Endodermal cell (in vitro differentiated cells): ENCODE measurements around the gene ZC3H15. TPM values are rescaled to one million over a fixed set of nuclear protein-coding genes. Genes with fewer than 3 reads are reported as not detected.

Experiments used
- DNase-seq: peaks from one replicate; pipeline ENCODE4 v3.0.0-alpha.2; 2017
- H3K27ac ChIP-seq: 2 replicates; pipeline ENCODE4 v1.5.1; 2013; ENCODE audit warnings: mild to moderate bottlenecking, low read depth, low read length, moderate library complexity
- H3K27me3 ChIP-seq: 2 replicates; pipeline ENCODE4 v1.6.1; 2013; ENCODE audit warnings: mild to moderate bottlenecking, low read length, moderate library complexity; ENCODE audit not compliant: insufficient read depth, control insufficient read depth, poor library complexity, severe bottlenecking
- H3K36me3 ChIP-seq: 2 replicates; pipeline ENCODE4 v1.7.0; 2013; ENCODE audit warnings: mild to moderate bottlenecking, low read length, moderate library complexity; ENCODE audit not compliant: control insufficient read depth, insufficient read depth
- H3K4me1 ChIP-seq: one replicate; pipeline ENCODE4 v1.7.0; 2013; ENCODE audit warnings: low read length; ENCODE audit not compliant: control insufficient read depth, insufficient read depth
- H3K4me3 ChIP-seq: 2 replicates; pipeline ENCODE4 v1.5.1; 2013; ENCODE audit warnings: mild to moderate bottlenecking, low read length, moderate library complexity
- H3K9ac ChIP-seq: 2 replicates; pipeline ENCODE4 v1.6.1; 2013; ENCODE audit warnings: mild to moderate bottlenecking, low read length, moderate library complexity; ENCODE audit not compliant: poor library complexity, severe bottlenecking; ENCODE audit errors: extremely low read depth
- H3K9me3 ChIP-seq: 2 replicates; pipeline ENCODE4 v1.6.1; 2013; ENCODE audit warnings: mild to moderate bottlenecking, low read length, moderate library complexity; ENCODE audit not compliant: control insufficient read depth
- H3K27ac Mint-ChIP-seq: 2 replicates; pipeline ENCODE4 v1.8.0; 2020; ENCODE audit warnings: mixed read lengths
- H3K27me3 Mint-ChIP-seq: 2 replicates; pipeline ENCODE4 v1.8.0; 2021; ENCODE audit warnings: mild to moderate bottlenecking, mixed read lengths; ENCODE audit not compliant: insufficient read depth
- H3K36me3 Mint-ChIP-seq: 2 replicates; pipeline ENCODE4 v1.8.0; 2020; ENCODE audit warnings: low read depth, mixed read lengths
- H3K4me1 Mint-ChIP-seq: 2 replicates; pipeline ENCODE4 v1.8.0; 2020; ENCODE audit warnings: mixed read lengths
- H3K4me3 Mint-ChIP-seq: 2 replicates; pipeline ENCODE4 v1.8.0; 2020; ENCODE audit warnings: mild to moderate bottlenecking, moderate library complexity, mixed read lengths
- H3K9me3 Mint-ChIP-seq: 2 replicates; pipeline ENCODE4 v1.8.0; 2020; ENCODE audit warnings: mild to moderate bottlenecking, mixed read lengths
- WGBS, 2 experiments: methylation state at CpG; one replicate each; pipeline versions ENCODE4 v1.1.5 to v1.1.7; 2013; ENCODE audit warnings: missing lambda C conversion rate in 2 of 2, mixed read lengths in 1 of 2; ENCODE audit not compliant: insufficient coverage in 1 of 2, insufficient read length in 1 of 2; 5-methylcytosine and 5-hydroxymethylcytosine counted together
- total RNA-seq, 2 donors: library from RNA; stranded (reverse); fragmentation: NEBNext Ultra II Directional in 1 of 2; extraction: Animal tissue kit (Norgen Biotek cat#: 25700) in 1 of 2; gene quantifications; 2 replicates in 1 of 2; 3 replicates in 1 of 2; pipeline ENCODE4 v1.2.1, GENCODE V29; 2021
- TF ChIP-seq, protein P1 (sequence below): fragments of 200-600 bp; sonication (generic); conservative IDR thresholded peaks from 2 replicates; pipeline ENCODE4 v1.5.0; 2021; ENCODE audit warnings: antibody characterized with exemption, mild to moderate bottlenecking

Gene ZC3H15
- total RNA-seq, 2 donors from 2014 or later, result 54.6 to 59.3 TPM

DNA sequence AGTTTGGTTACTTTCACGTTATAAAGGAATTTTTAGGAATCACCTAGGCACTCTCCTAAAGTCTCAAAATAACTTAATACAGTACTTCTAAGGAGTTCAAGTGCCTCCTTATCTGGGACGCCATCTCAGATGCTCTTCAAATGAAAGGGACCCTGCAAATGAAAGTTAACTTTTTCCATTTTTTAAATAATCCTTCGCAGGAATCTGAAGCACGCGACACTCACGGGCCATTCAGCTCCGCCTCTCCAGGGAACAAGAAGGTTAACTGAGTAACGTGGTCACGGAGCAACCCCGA, 537 bp upstream of the ZC3H15 start:
- Histone ChIP-seq H3K27ac (peak overlapping the region; percentile 87), H3K4me3 (peak overlapping the region; percentile 93), H3K27me3 (no peaks in the 10 kb centered on the region), H3K4me1 (peaks cover 5% of the 10 kb centered on the region), H3K9ac (peak overlapping the region; percentile 92), H3K9me3 (no peaks in the 10 kb centered on the region), H3K36me3 (peaks cover 12% of the 10 kb centered on the region)
- 2 to 3% methylated on average over 7 to 10 of the region's 10 CpGs for WGBS, 2 experiments
- Mint-ChIP-seq H3K4me3 (peak overlapping the region; percentile 97), H3K27ac (peak overlapping the region; percentile 99), H3K27me3 (no peaks in the 10 kb centered on the region), H3K4me1 (peaks cover 19% of the 10 kb centered on the region), H3K9me3 (no peaks in the 10 kb centered on the region), H3K36me3 (peaks cover 2% of the 10 kb centered on the region)
- DNase-seq, result no peak
- TF ChIP-seq, protein P1, sequence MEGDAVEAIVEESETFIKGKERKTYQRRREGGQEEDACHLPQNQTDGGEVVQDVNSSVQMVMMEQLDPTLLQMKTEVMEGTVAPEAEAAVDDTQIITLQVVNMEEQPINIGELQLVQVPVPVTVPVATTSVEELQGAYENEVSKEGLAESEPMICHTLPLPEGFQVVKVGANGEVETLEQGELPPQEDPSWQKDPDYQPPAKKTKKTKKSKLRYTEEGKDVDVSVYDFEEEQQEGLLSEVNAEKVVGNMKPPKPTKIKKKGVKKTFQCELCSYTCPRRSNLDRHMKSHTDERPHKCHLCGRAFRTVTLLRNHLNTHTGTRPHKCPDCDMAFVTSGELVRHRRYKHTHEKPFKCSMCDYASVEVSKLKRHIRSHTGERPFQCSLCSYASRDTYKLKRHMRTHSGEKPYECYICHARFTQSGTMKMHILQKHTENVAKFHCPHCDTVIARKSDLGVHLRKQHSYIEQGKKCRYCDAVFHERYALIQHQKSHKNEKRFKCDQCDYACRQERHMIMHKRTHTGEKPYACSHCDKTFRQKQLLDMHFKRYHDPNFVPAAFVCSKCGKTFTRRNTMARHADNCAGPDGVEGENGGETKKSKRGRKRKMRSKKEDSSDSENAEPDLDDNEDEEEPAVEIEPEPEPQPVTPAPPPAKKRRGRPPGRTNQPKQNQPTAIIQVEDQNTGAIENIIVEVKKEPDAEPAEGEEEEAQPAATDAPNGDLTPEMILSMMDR, result no peak

DNA sequence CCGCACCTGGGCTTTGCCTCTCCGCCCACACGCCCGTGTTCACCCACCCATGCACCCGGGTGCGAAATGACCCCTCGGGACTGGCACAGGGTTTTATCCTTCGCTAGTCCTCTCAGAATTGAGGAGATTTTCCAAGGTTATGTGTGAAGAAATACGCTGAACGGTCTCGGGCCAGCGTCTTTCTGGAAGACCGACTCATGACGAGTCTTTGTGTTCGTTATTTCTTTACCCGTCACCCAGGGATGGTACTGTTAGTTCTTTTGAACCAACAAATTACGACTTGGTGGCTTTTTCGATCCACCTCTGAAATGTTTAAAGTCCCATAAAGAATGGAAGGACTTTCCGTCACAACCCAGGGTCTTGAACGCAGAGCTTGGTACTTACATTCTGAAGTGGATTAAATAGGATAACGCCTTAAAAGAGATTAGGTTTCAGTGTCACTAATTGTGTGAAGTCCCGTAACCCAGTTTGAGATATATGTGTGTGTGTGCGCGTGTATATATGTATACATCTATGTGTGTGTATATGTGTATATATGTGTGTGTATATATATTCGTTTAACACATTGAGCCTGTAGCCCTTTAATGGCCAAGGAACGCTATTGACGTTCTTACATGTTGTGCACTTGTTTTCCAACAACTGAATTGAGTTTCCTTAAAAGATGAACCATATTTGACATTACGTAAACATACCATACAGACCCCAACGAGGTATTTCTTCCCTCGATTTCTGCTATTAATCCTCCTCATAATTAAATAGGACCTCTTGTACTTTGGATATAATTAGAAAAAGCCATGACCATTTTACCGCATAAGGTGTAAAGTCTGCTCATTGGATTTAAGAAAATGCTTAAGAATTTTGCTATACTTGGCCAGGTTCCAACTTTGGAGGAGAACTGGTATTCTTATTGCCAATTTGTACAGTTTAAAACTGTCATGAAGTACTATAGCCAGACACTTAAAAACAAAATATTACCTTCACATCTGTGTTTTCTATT, 889 bp downstream of the ZC3H15 start:
- Histone ChIP-seq H3K36me3 (peaks cover 12% of the 10 kb centered on the region), H3K27me3 (no peaks in the 10 kb centered on the region), H3K4me1 (peaks cover 8% of the 10 kb centered on the region), H3K9me3 (no peaks in the 10 kb centered on the region), H3K4me3 (peak overlapping the region; percentile 93), H3K27ac (peak overlapping the region; percentile 95), H3K9ac (peak overlapping the region; percentile 92)
- H3K9me3 Mint-ChIP-seq, result no peaks in the 10 kb centered on the region
- peaks cover 2% of the 10 kb centered on the region for H3K36me3 Mint-ChIP-seq
- H3K4me1 Mint-ChIP-seq, result peaks cover 31% of the 10 kb centered on the region
- no peak for DNase-seq
- H3K27me3 Mint-ChIP-seq, result no peaks in the 10 kb centered on the region
- 3% methylated on average over 14 to 31 of the region's 31 CpGs for WGBS, 2 experiments
- H3K27ac Mint-ChIP-seq, result peak overlapping the region; percentile 99
- peak overlapping the region; percentile 97 for H3K4me3 Mint-ChIP-seq
- TF ChIP-seq, protein P1, result no peak

DNA sequence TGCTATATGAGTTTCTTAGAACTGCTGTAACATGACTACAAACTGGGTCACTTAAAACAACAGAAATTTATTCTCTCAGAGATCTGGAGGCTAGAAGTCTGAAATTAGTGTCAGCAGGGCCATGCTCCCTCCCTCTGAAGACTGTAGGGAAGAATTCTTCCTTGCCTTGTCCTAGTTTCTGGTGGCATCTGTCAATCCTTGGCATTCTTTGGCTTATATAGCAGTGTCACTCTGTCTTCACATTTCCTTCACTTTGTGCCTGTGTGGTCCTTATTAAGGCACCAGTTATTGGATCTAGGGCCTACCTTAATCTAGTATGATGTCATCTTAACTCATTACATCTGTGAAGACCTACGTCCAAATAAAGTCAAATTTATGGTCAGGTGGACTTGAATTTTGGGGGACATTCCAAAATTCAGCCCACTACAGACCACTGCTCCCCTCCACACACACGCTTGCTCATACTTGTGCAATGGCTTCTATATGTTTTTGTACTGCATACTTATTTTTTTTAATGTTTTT, 7.6 kb downstream of the ZC3H15 start:
- TF ChIP-seq, protein P1, result no peak
- H3K4me3 Mint-ChIP-seq, result no peak overlapping the region
- 93 to 100% methylated on average over 1 to 2 of the region's 2 CpGs for WGBS, 2 experiments
- Histone ChIP-seq H3K27me3 (no peaks in the 10 kb centered on the region), H3K4me3 (no peak overlapping the region), H3K4me1 (peaks cover 10% of the 10 kb centered on the region), H3K36me3 (peaks cover 49% of the 10 kb centered on the region), H3K27ac (no peak overlapping the region), H3K9me3 (no peaks in the 10 kb centered on the region), H3K9ac (no peak overlapping the region)
- H3K36me3 Mint-ChIP-seq, result peaks cover 22% of the 10 kb centered on the region
- H3K9me3 Mint-ChIP-seq, result no peaks in the 10 kb centered on the region
- peaks cover 25% of the 10 kb centered on the region for H3K4me1 Mint-ChIP-seq
- no peak overlapping the region for H3K27ac Mint-ChIP-seq
- no peak for DNase-seq
- H3K27me3 Mint-ChIP-seq, result no peaks in the 10 kb centered on the region
